HepG2 (cell line): ENCODE results near the gene KIAA1614. TPM values are rescaled to one million over a fixed set of nuclear protein-coding genes. Genes with fewer than 3 reads are reported as not detected.

Source experiments
- ARNT2 ChIP-seq: sonication (generic); formaldehyde crosslinking; IDR thresholded peaks from 2 replicates; pipeline ENCODE4 v1.8.0; 2022; ENCODE audit warnings: mild to moderate bottlenecking, low read depth, missing genetic modification reagents, moderate library complexity
- DPF2 ChIP-seq: sonication (generic); formaldehyde crosslinking; IDR thresholded peaks from 2 replicates; pipeline ENCODE4 v1.4.0; 2020; ENCODE audit warnings: mild to moderate bottlenecking, low read depth, missing genetic modification reagents, borderline replicate concordance
- HCFC1 ChIP-seq: fragments of 150-350 bp; IDR thresholded peaks from 2 replicates; pipeline ENCODE4 v1.6.1; 2014; ENCODE audit warnings: low read depth, low read length
- JUNB ChIP-seq: sonication (generic); formaldehyde crosslinking; IDR thresholded peaks from 2 replicates; pipeline ENCODE4 v1.8.0; 2022; ENCODE audit warnings: missing genetic modification reagents, mild to moderate bottlenecking, borderline replicate concordance
- PAWR ChIP-seq: sonication (generic); formaldehyde crosslinking; IDR thresholded peaks from 2 replicates; pipeline ENCODE4 v1.4.0; 2020; ENCODE audit warnings: missing genetic modification reagents, mild to moderate bottlenecking, borderline replicate concordance
- SIX4 ChIP-seq: sonication (generic); formaldehyde crosslinking; IDR thresholded peaks from 2 replicates; pipeline ENCODE4 v1.4.0; 2020; ENCODE audit warnings: missing genetic modification reagents
- SMARCC2 ChIP-seq: fragments of 450-650 bp; IDR thresholded peaks from 2 replicates; pipeline ENCODE4 v1.6.1; 2017; ENCODE audit warnings: antibody characterized with exemption, mild to moderate bottlenecking
- ZNF326 ChIP-seq: sonication (generic); formaldehyde crosslinking; IDR thresholded peaks from 2 replicates; pipeline ENCODE4 v1.4.0; 2020; ENCODE audit warnings: missing genetic modification reagents, borderline replicate concordance
- ZNF44 ChIP-seq: sonication (generic); formaldehyde crosslinking; IDR thresholded peaks from 2 replicates; pipeline ENCODE4 v1.5.1; 2020; ENCODE audit warnings: mild to moderate bottlenecking, missing genetic modification reagents
- ZNF572 ChIP-seq: sonication (generic); formaldehyde crosslinking; IDR thresholded peaks from 2 replicates; pipeline ENCODE4 v1.5.1; 2020; ENCODE audit warnings: mild to moderate bottlenecking, missing genetic modification reagents
- ZNF747 ChIP-seq: sonication (generic); formaldehyde crosslinking; IDR thresholded peaks from 2 replicates; pipeline ENCODE4 v1.8.1; 2023; ENCODE audit warnings: missing genetic modification reagents, mild to moderate bottlenecking, borderline replicate concordance
- polyA plus RNA-seq, 8 experiments: library from polyadenylated mRNA; depleted of rRNA in 3 of 8; stranded (reverse) in 7 of 8; unstranded in 1 of 8; fragments of >200 nt; fragmentation: Illumina TruSeq in 4 of 8; extraction: Trizol in 4 of 8; gene quantifications; 2 replicates each; pipeline versions ENCODE4 v1.2.1 to v1.2.3, GENCODE V29; 2011 to 2016; ENCODE audit warnings: low read depth in 4 of 8, missing spikeins in 1 of 8, mixed read lengths in 1 of 8; ENCODE audit not compliant: insufficient read depth in 1 of 8
- total RNA-seq, 5 experiments: library from RNA; depleted of rRNA; stranded (reverse); fragments of >200 nt; fragmentation: Illumina TruSeq; extraction: Trizol; gene quantifications; 2 replicates each; pipeline ENCODE4 v1.2.3, GENCODE V29; 2016; ENCODE audit warnings: low read depth in 1 of 5
- TF ChIP-seq, protein P1 (sequence below): sonication (generic); formaldehyde crosslinking; IDR thresholded peaks from 2 replicates; pipeline ENCODE4 v1.4.0; 2020; ENCODE audit warnings: missing genetic modification reagents
- TF ChIP-seq, protein P2 (sequence below): IDR thresholded peaks from 2 replicates; pipeline ENCODE4 v1.6.1; 2012; ENCODE audit warnings: low read depth, low read length, improper control_type of control experiment
- TF ChIP-seq, protein P3 (sequence below): conservative IDR thresholded peaks from 2 replicates; pipeline ENCODE4 v1.6.1; 2018; ENCODE audit warnings: missing genetic modification reagents
- TF ChIP-seq, protein P4 (sequence below): sonication (generic); formaldehyde crosslinking; IDR thresholded peaks from 2 replicates; pipeline ENCODE4 v1.5.1; 2020; ENCODE audit warnings: missing genetic modification reagents, mild to moderate bottlenecking, borderline replicate concordance
- TF ChIP-seq, protein P5 (sequence below): sonication (generic); formaldehyde crosslinking; IDR thresholded peaks from 2 replicates; pipeline ENCODE4 v1.4.0; 2020; ENCODE audit warnings: missing genetic modification reagents
- TF ChIP-seq, protein P6 (sequence below): sonication (generic); formaldehyde crosslinking; conservative IDR thresholded peaks from 2 replicates; pipeline ENCODE4 v1.4.0; 2020; ENCODE audit warnings: missing genetic modification reagents

The KIAA1614 gene
- total and polyA plus RNA-seq, 2 of the 13 experiments (the other 11 are each of a cell fraction or from before 2014, with no cell fraction given): 0.15 to 0.77 TPM

DNA sequence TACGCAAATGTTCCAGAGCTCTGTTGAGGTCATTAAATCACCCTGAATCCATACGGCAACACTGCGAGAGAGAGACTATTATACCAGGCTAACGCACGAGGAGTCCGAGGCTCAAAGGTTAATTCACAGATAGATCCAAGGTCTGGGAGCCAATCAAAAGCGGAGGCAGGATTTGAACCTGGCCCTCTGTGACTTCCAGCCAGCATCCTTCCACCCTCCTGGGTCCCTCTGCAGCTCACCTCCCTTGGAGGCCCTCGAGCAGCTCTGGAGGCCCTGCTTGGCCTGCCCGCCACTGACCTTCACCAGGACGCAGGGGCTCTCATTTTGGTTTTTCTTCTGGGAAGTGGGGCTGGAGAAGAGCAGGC lies 42.1 kb downstream of the KIAA1614 start (continued):
- TF ChIP-seq HCFC1: no peak
- TF ChIP-seq, protein P1, sequence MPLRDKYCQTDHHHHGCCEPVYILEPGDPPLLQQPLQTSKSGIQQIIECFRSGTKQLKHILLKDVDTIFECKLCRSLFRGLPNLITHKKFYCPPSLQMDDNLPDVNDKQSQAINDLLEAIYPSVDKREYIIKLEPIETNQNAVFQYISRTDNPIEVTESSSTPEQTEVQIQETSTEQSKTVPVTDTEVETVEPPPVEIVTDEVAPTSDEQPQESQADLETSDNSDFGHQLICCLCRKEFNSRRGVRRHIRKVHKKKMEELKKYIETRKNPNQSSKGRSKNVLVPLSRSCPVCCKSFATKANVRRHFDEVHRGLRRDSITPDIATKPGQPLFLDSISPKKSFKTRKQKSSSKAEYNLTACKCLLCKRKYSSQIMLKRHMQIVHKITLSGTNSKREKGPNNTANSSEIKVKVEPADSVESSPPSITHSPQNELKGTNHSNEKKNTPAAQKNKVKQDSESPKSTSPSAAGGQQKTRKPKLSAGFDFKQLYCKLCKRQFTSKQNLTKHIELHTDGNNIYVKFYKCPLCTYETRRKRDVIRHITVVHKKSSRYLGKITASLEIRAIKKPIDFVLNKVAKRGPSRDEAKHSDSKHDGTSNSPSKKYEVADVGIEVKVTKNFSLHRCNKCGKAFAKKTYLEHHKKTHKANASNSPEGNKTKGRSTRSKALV (CRISPR knock-in tag): 0 out of 2 replicates have a peak, but pooled peaks have one; percentile 13
- TF ChIP-seq ZNF572: no peak
- no peak for TF ChIP-seq SMARCC2
- no peak for TF ChIP-seq PAWR
- TF ChIP-seq, protein P2, sequence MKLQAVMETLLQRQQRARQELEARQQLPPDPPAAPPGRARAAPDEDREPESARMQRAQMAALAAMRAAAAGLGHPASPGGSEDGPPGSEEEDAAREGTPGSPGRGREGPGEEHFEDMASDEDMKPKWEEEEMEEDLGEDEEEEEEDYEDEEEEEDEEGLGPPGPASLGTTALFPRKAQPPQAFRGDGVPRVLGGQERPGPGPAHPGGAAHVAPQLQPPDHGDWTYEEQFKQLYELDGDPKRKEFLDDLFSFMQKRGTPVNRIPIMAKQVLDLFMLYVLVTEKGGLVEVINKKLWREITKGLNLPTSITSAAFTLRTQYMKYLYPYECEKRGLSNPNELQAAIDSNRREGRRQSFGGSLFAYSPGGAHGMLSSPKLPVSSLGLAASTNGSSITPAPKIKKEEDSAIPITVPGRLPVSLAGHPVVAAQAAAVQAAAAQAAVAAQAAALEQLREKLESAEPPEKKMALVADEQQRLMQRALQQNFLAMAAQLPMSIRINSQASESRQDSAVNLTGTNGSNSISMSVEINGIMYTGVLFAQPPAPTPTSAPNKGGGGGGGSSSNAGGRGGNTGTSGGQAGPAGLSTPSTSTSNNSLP: no peak
- TF ChIP-seq, protein P3, sequence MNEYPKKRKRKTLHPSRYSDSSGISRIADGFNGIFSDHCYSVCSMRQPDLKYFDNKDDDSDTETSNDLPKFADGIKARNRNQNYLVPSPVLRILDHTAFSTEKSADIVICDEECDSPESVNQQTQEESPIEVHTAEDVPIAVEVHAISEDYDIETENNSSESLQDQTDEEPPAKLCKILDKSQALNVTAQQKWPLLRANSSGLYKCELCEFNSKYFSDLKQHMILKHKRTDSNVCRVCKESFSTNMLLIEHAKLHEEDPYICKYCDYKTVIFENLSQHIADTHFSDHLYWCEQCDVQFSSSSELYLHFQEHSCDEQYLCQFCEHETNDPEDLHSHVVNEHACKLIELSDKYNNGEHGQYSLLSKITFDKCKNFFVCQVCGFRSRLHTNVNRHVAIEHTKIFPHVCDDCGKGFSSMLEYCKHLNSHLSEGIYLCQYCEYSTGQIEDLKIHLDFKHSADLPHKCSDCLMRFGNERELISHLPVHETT: no peak
- TF ChIP-seq, protein P4, sequence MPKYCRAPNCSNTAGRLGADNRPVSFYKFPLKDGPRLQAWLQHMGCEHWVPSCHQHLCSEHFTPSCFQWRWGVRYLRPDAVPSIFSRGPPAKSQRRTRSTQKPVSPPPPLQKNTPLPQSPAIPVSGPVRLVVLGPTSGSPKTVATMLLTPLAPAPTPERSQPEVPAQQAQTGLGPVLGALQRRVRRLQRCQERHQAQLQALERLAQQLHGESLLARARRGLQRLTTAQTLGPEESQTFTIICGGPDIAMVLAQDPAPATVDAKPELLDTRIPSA (CRISPR knock-in tag): no peak
- TF ChIP-seq, protein P5, sequence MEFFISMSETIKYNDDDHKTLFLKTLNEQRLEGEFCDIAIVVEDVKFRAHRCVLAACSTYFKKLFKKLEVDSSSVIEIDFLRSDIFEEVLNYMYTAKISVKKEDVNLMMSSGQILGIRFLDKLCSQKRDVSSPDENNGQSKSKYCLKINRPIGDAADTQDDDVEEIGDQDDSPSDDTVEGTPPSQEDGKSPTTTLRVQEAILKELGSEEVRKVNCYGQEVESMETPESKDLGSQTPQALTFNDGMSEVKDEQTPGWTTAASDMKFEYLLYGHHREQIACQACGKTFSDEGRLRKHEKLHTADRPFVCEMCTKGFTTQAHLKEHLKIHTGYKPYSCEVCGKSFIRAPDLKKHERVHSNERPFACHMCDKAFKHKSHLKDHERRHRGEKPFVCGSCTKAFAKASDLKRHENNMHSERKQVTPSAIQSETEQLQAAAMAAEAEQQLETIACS (CRISPR knock-in tag): no peak
- TF ChIP-seq JUNB (CRISPR knock-in tag): no peak
- TF ChIP-seq ZNF326 (CRISPR knock-in tag): no peak
- TF ChIP-seq DPF2 (CRISPR knock-in tag): no peak
- no peak for TF ChIP-seq ZNF44 (CRISPR knock-in tag)
- TF ChIP-seq ZNF747 (CRISPR knock-in tag): 0 out of 2 replicates have a peak, but pooled peaks have one; percentile 14
- no peak for TF ChIP-seq SIX4 (CRISPR knock-in tag)
- TF ChIP-seq ARNT2 (CRISPR knock-in tag): 0 out of 2 replicates have a peak, but pooled peaks have one; percentile 1
- TF ChIP-seq, protein P6, sequence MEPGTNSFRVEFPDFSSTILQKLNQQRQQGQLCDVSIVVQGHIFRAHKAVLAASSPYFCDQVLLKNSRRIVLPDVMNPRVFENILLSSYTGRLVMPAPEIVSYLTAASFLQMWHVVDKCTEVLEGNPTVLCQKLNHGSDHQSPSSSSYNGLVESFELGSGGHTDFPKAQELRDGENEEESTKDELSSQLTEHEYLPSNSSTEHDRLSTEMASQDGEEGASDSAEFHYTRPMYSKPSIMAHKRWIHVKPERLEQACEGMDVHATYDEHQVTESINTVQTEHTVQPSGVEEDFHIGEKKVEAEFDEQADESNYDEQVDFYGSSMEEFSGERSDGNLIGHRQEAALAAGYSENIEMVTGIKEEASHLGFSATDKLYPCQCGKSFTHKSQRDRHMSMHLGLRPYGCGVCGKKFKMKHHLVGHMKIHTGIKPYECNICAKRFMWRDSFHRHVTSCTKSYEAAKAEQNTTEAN (CRISPR knock-in tag): no peak
